Breast epithelium (tissue), 4 donors: ENCODE measurements around the gene OTOP2. TPM values are rescaled to one million over a fixed set of nuclear protein-coding genes. Genes with fewer than 3 reads are reported as not detected.

Source experiments
- DNase-seq, 2 donors: peaks; one replicate each; pipeline ENCODE4 v3.0.0-alpha.2; 2019; ENCODE audit warnings: low spot score in 2 of 2
- H3K27ac ChIP-seq, 2 donors: fragments of 200-600 bp; sonication (generic) in 1 of 2; one replicate each; pipeline ENCODE4 v1.5.1; 2016 to 2019; ENCODE audit warnings: mild to moderate bottlenecking in 1 of 2
- H3K27me3 ChIP-seq, 2 donors: fragments of 200-600 bp; sonication (generic) in 1 of 2; one replicate each; pipeline versions ENCODE4 v1.5.1 to v1.6.0; 2017 to 2019; ENCODE audit warnings: control low read depth in 1 of 2, mild to moderate bottlenecking in 1 of 2
- H3K36me3 ChIP-seq: fragments of 200-600 bp; one replicate; pipeline ENCODE4 v1.5.1; 2019
- H3K4me1 ChIP-seq, 2 donors: fragments of 200-600 bp; sonication (generic); one replicate each; pipeline ENCODE4 v1.5.1; 2016 to 2019; ENCODE audit warnings: control low read depth in 1 of 2
- H3K4me3 ChIP-seq, 3 donors: fragments of 200-600 bp; sonication (generic); 1 replicate in 2 of 3; 2 replicates in 1 of 3; pipeline ENCODE4 v1.5.1; 2016 to 2019; ENCODE audit warnings: mild to moderate bottlenecking in 3 of 3, moderate library complexity in 2 of 3
- H3K9me3 ChIP-seq, 2 donors: fragments of 200-600 bp; sonication (generic) in 1 of 2; one replicate each; pipeline ENCODE4 v1.5.1; 2016 to 2019; ENCODE audit warnings: control low read depth in 1 of 2
- POLR2A ChIP-seq: fragments of 450-650 bp; IDR thresholded peaks from one replicate; pipeline ENCODE4 v1.6.1; 2016; ENCODE audit warnings: antibody characterized with exemption, mild to moderate bottlenecking, moderate library complexity
- POLR2AphosphoS5 ChIP-seq, 3 donors: sonication (generic); formaldehyde crosslinking; IDR thresholded peaks; one replicate each; pipeline ENCODE4 v1.6.1; 2017; ENCODE audit warnings: antibody characterized with exemption in 3 of 3
- intact Hi-C: fragments of 100-400 bp; cut with DNase I; formaldehyde crosslinking; loops from one replicate; pipeline ENCODE4 v1.15.1; 2023; ENCODE audit warnings: low total_unique reads
- total RNA-seq, 3 donors: library from RNA; depleted of rRNA; stranded (reverse); fragments of >200 nt; gene quantifications; one replicate each; pipeline ENCODE4 v1.1.0, GENCODE V29; 2016
- TF ChIP-seq, protein P1 (sequence below), 3 donors: fragments of 450-650 bp; IDR thresholded peaks; one replicate each; pipeline ENCODE4 v1.5.1; 2016 to 2017; ENCODE audit warnings: antibody characterized with exemption in 3 of 3, mild to moderate bottlenecking in 3 of 3, moderate library complexity in 3 of 3

Gene OTOP2
- total RNA-seq, 3 donors from 2014 or later: 0.33 TPM; not detected in 2

DNA sequence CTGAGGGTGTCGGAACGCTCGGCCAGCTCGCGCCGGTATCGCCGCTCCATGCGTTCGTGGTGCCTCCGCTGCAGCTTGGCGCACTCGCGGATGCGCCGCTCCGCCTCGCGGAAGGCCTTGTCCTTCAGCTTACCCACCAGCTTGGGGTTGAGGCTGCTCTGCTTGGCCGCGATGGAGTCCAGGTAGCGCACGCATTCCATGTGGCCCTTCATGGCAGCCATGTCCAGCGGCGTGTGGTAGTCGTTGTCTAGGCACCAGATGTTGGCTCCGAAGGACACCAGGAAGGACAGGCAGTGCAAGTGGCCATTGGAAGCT lies 3.8 kb upstream of the OTOP2 start:
- Histone ChIP-seq H3K27me3 (peaks cover 0 to 36% of the 10 kb centered on the region in 2 donors), H3K9me3 (no peaks in the 10 kb centered on the region), H3K36me3 (no peaks in the 10 kb centered on the region), H3K4me3 (no peak overlapping the region), H3K4me1 (peaks cover 8 to 19% of the 10 kb centered on the region in 2 donors), H3K27ac (no peak overlapping the region)
- TF ChIP-seq POLR2AphosphoS5 (IDR thresholded peaks at IDR 0.05) (no peak), POLR2A (no peak)
- TF ChIP-seq, protein P1, sequence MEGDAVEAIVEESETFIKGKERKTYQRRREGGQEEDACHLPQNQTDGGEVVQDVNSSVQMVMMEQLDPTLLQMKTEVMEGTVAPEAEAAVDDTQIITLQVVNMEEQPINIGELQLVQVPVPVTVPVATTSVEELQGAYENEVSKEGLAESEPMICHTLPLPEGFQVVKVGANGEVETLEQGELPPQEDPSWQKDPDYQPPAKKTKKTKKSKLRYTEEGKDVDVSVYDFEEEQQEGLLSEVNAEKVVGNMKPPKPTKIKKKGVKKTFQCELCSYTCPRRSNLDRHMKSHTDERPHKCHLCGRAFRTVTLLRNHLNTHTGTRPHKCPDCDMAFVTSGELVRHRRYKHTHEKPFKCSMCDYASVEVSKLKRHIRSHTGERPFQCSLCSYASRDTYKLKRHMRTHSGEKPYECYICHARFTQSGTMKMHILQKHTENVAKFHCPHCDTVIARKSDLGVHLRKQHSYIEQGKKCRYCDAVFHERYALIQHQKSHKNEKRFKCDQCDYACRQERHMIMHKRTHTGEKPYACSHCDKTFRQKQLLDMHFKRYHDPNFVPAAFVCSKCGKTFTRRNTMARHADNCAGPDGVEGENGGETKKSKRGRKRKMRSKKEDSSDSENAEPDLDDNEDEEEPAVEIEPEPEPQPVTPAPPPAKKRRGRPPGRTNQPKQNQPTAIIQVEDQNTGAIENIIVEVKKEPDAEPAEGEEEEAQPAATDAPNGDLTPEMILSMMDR (IDR thresholded peaks at IDR 0.05): no peak
- no peak for DNase-seq
- intact Hi-C loops: no loop called here

DNA sequence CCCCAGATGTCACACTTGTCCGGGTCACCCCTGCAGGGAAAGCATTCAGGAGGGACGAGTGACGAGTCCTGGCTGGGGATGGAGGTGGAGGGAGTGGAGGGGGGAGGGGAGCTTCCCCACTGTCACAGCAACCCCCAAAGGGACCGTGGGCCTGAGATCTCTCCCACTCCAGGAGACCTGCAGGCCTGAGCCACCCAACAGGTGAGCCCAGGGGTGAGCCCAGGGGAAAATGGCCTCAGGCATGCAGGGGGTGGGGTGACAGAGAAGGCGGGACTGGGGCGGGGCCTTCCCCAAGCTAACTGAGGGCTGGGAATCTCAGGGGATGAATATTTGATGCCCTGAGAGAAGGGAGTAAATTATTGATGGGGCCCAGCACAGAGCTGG lies 3.4 kb upstream of the OTOP2 start:
- H3K27me3 ChIP-seq: peaks cover 0 to 39% of the 10 kb centered on the region in 2 donors
- H3K4me3 ChIP-seq: no peak overlapping the region
- no peaks in the 10 kb centered on the region for H3K36me3 ChIP-seq
- intact Hi-C loops: no loop called here
- DNase-seq: no peak
- TF ChIP-seq POLR2AphosphoS5 (IDR thresholded peaks at IDR 0.05) (no peak), POLR2A (no peak)
- TF ChIP-seq, protein P1 (IDR thresholded peaks at IDR 0.05): no peak
- H3K4me1 ChIP-seq: peaks cover 8 to 19% of the 10 kb centered on the region in 2 donors
- H3K9me3 ChIP-seq: no peaks in the 10 kb centered on the region
- no peak overlapping the region for H3K27ac ChIP-seq

DNA sequence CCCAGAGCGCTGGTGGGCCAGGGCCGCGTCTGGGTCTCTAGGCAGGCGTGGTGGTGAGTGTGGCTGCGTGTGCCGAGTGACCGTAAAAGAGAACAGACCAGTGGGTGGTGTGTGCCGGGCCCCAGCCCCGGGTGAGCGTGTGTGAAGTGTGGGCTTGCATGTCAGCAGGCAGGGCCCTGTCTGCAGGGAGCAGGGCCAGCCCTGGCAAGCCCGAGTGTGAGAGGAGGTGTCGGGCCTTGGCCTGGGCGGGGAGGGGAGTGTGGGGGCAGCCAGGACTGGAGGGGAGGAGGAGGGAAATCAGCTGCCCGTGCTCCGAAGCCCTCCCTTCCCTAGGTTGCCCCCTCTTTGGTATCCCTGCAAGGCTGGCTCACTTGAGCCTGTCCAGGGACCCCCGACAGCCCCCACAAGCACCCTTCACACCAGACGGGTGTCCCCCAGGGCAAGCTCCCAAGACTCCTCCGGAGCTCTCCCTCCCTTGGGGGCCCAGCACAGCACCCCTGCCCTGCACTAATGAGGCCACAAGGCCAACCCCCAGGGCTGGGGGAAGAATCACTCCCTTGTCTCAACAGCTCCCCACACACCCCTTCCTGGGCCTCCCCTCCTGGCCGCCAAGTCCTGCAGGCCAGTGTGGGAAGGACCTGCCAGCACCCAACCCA lies 2.9 kb upstream of the OTOP2 start:
- intact Hi-C loops: no loop called here
- no peak for DNase-seq
- peaks cover 0 to 44% of the 10 kb centered on the region in 2 donors for H3K27me3 ChIP-seq

DNA sequence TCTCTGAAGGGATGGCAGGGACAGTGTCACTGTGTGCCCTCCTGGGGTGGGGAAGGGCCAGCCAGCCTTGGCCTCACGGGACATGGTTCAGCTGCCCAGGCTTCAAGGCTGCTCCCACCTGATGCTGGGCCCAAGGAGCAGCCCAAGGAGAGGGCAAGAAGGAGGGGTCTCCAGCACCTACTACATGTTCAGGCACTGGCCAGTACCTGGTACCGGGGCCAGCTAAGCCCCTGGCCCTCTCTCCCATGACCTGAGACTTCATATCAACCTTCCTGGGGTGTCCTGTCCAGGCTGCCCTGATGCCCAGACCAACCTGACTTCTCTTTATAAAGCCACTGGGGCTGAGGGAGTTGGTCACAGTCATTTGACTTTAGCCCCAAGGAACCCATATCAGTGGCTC lies 2.3 kb upstream of the OTOP2 start:
- TF ChIP-seq POLR2A: no peak
- TF ChIP-seq, protein P1 (IDR thresholded peaks at IDR 0.05): no peak
- no peak for TF ChIP-seq POLR2AphosphoS5 (IDR thresholded peaks at IDR 0.05)
- DNase-seq: no peak
- H3K4me3 ChIP-seq: no peak overlapping the region
- peaks cover 0 to 46% of the 10 kb centered on the region in 2 donors for H3K27me3 ChIP-seq
- no peaks in the 10 kb centered on the region for H3K36me3 ChIP-seq
- H3K27ac ChIP-seq: no peak overlapping the region
- intact Hi-C loops: no loop called here
- peaks cover 8 to 19% of the 10 kb centered on the region in 2 donors for H3K4me1 ChIP-seq
- H3K9me3 ChIP-seq: no peaks in the 10 kb centered on the region

More for the DNA sequence above, 2.9 kb upstream of the OTOP2 start:
- no peaks in the 10 kb centered on the region for H3K36me3 ChIP-seq
- TF ChIP-seq, protein P1 (IDR thresholded peaks at IDR 0.05): no peak
- no peak for TF ChIP-seq POLR2AphosphoS5 (IDR thresholded peaks at IDR 0.05)
- no peak for TF ChIP-seq POLR2A
- H3K27ac ChIP-seq: no peak overlapping the region
- H3K4me1 ChIP-seq: peaks cover 8 to 19% of the 10 kb centered on the region in 2 donors
- H3K9me3 ChIP-seq: no peaks in the 10 kb centered on the region
- H3K4me3 ChIP-seq: no peak overlapping the region

DNA sequence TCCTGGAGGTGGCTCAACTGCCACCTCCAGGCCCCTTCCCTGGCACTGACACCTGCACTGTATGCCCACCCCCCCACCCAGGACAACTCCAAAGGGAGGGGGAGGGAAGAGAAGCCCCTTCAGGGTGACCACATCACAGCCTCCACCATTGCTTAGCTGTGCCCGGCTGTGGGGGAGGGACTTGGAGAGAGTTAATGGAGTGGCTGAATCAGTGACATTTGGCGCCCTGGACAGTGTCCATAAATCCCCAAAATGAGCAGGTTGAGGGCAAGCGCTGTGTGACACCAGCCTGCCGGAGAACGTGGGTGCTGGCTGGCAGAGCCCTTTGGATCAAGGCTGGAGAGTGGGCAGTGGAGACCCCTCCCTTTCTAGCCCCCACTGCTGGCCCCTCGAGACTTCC lies 1.9 kb upstream of the OTOP2 start:
- no peaks in the 10 kb centered on the region for H3K9me3 ChIP-seq
- peaks cover 0 to 50% of the 10 kb centered on the region in 2 donors for H3K27me3 ChIP-seq
- intact Hi-C loops: no loop called here
- no peaks in the 10 kb centered on the region for H3K36me3 ChIP-seq
- no peak for DNase-seq
- H3K4me1 ChIP-seq: peaks cover 8 to 19% of the 10 kb centered on the region in 2 donors
- H3K4me3 ChIP-seq: no peak overlapping the region
- TF ChIP-seq POLR2AphosphoS5 (IDR thresholded peaks at IDR 0.05) (no peak), POLR2A (no peak)
- TF ChIP-seq, protein P1 (IDR thresholded peaks at IDR 0.05): no peak
- H3K27ac ChIP-seq: no peak overlapping the region
